ENCODE data around the gene PRICKLE3.

The PRICKLE3 gene

GRCh38 chrX:49206543-49206942 lies 20.4 kb upstream of the PRICKLE3 start:
- DNase-seq, result no peak

- DNase-seq, result no peak
Observed at GRCh38 chrX:49205443-49205842, 19.3 kb upstream of the PRICKLE3 start.

GRCh38 chrX:49204709-49205108 lies 18.5 kb upstream of the PRICKLE3 start:
- no peak for DNase-seq

GRCh38 chrX:49204017-49204416 lies 17.8 kb upstream of the PRICKLE3 start:
- no peak for DNase-seq

GRCh38 chrX:49203536-49203935 lies 17.4 kb upstream of the PRICKLE3 start:
- DNase-seq, result no peak

GRCh38 chrX:49202022-49202421 lies 15.8 kb upstream of the PRICKLE3 start:
- DNase-seq, result no peak

GRCh38 chrX:49199906-49200771 lies 14.0 kb upstream of the PRICKLE3 start, which contains the start of gene SYP:
TSS of gene SYP (minus strand) at chrX:49200193. CDS start at chrX:49200186, 7 bp downstream.
- DNase-seq, result peak; percentile 72 to 82 (median 78)

GRCh38 chrX:49199315-49199595 lies 13.1 kb upstream of the PRICKLE3 start:
- no peak for DNase-seq

- no peak for DNase-seq
Observed at GRCh38 chrX:49198540-49199314, 12.6 kb upstream of the PRICKLE3 start.

GRCh38 chrX:49197543-49198087 lies 11.4 kb upstream of the PRICKLE3 start:
- DNase-seq, result no peak

GRCh38 chrX:49193542-49193964 lies 7.4 kb upstream of the PRICKLE3 start:
- no peak for DNase-seq

GRCh38 chrX:49192722-49193328 lies 6.7 kb upstream of the PRICKLE3 start:
- no peak for DNase-seq

GRCh38 chrX:49191574-49192011 lies 5.4 kb upstream of the PRICKLE3 start:
- peak in 1 of 4 experiments; percentile 34 for DNase-seq

- DNase-seq, result peak; percentile 21 to 64 (median 56)
Observed at GRCh38 chrX:49190821-49191573, 4.8 kb upstream of the PRICKLE3 start.

- DNase-seq, result no peak
Observed at GRCh38 chrX:49189606-49190005, 3.4 kb upstream of the PRICKLE3 start.

- no peak for DNase-seq
Observed at GRCh38 chrX:49188468-49189076, 2.4 kb upstream of the PRICKLE3 start.

- DNase-seq, result no peak
Observed at GRCh38 chrX:49187526-49187925, 1.4 kb upstream of the PRICKLE3 start.

GRCh38 chrX:49187028-49187394 lies 838 bp upstream of the PRICKLE3 start:
- DNase-seq, result no peak

GRCh38 chrX:49184294-49185281 lies 1.6 kb downstream of the PRICKLE3 start:
- DNase-seq, result no peak

GRCh38 chrX:49183701-49184281 lies 2.4 kb downstream of the PRICKLE3 start:
- no peak for DNase-seq

Data from activated CD4-positive, CD25-positive, alpha-beta regulatory T cell (primary cell).